Epithelial cell of prostate (primary cell): Measurements from ENCODE around the gene UQCR10.

Source experiments
- DNase-seq: peaks from one replicate; pipeline ENCODE4 v3.0.0-alpha.2; 2011; ENCODE audit warnings: low read depth, low spot score
- H3K27ac ChIP-seq: fragments of 450-650 bp; 2 replicates; pipeline ENCODE4 v1.5.1; 2017; ENCODE audit warnings: mild to moderate bottlenecking

The UQCR10 gene

DNA sequence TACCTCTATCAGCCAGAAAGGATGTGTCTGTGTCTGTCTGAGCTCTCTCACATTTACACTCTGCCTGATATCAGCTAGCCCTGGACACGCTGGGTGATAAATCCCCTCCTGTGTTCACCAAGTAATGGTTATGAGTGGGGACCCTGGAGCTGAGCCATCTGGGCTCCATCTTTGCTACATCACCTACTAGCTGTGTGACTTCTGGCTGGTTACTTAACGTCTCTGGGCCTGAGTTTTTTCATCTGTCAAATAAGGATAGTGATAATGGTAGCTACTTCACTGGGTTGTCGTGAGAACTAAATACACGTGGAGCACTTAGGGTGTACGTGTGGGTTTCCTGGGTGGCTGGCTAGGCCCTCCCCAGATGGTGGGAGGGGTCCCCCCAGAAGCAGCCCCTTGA, 22.9 kb downstream of the UQCR10 start:
- H3K27ac ChIP-seq: no peak overlapping the region

DNA sequence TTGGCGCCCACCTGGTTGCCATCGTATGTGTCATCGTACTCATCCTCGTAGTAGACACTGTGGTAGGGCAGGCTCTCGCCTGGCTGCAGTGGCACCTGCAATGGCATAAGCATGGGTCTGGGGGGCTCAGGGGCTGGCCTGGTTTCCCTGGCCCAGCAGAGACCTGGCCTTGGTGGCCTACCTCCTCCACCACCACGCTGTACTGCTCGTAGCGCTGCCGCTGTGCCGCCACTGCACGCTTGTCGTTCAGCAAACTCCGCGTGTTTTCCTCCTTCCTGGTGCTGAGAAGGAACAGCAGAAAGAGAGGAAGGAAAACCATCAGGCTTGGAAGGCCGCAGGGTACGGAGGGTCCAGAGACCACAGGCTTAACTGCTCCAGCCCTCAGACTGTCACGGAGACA, 26.2 kb downstream of the UQCR10 start:
- no peak for DNase-seq
- H3K27ac ChIP-seq: no peak overlapping the region

More for the DNA sequence above, 22.9 kb downstream of the UQCR10 start:
- no peak for DNase-seq

DNA sequence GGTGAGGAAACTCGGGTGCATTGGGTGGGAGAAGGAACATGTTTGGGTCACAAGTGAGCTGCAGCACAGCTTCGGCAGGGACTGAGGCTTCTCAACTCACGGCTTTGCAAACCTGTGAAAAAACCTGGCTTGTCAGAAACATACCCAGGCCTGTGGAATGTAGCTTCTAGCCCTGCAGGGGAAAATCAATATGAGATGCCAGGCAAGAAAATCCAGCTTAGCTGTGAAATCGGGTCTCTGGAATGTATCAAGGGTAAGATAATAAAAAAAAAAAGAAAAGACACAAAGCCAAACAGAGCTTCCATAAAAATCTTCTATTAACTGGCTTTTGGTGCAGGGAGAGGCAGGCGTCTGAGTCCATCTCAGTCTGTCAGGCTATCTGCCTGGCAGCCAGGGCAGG, 28.5 kb downstream of the UQCR10 start:
- H3K27ac ChIP-seq: no peak overlapping the region
- DNase-seq: no peak

GRCh38 chr22:29797351-29797750, 30.2 kb downstream of the UQCR10 start:
- H3K27ac ChIP-seq: no peak overlapping the region
- DNase-seq: no peak

DNA sequence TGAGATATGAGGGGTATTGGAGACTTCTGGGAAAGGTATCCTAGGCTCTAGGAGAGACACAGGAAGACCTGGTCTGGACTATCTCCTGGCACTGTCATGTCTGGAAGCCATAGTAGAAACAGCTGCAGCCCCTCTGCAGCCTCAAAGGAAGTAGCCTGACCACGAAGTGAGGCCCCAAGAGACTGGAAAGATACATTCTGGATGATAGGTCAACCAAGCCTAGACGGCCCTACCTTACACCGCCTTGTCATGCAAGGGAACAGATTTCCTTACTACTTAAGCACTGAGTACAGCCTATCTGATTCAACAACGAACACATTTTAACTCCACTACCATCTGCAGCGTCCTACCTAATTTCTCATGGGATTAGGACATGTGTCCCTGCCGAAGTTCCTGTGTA, 31.1 kb downstream of the UQCR10 start:
- DNase-seq: no peak
- peak overlapping the region; percentile 74 for H3K27ac ChIP-seq

DNA sequence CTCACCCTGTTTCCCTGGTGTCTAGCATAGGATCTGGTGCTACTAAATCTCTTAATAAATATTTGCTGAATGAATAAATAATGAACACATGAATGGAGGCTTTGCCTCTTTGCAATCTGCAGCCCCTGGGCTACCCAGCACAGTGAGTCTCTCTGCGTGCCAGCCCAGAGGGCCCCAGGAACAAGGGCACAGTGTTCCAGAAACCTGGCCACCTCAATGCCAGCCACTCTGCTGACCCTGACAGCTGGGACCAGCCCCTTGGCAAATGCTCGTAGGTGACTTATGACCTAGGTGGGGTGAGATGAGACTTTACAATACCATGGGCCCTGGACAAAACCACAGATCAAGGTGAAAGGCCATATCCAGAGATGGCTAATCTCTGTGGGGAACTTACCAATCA, 31.6 kb downstream of the UQCR10 start:
- peak overlapping the region; percentile 74 for H3K27ac ChIP-seq
- DNase-seq: no peak

DNA sequence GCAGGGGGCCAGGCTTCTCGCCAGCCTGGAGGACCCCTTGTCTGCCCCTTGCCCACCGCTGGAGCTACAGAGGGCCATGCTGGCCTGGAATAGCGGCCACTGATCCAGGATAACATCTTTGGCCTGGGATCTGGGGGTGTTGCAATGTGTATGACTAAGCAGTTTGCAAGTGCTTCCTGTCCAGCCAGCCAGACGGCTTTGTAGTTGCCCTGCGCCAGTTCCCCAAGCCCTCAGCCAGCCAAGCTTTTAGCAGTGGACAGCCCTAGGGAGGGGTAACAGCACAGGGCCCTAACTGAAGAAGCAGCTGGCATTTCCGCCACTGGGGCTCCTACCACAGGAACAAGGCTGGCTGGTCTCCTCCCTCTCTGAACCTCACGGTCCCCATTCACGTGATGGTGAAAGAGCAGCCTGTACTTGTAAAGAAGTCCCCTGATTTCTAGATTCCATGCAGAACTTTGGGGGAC, 32.1 kb downstream of the UQCR10 start:
- peak; percentile 68 for DNase-seq
- peak overlapping the region; percentile 74 for H3K27ac ChIP-seq

DNA sequence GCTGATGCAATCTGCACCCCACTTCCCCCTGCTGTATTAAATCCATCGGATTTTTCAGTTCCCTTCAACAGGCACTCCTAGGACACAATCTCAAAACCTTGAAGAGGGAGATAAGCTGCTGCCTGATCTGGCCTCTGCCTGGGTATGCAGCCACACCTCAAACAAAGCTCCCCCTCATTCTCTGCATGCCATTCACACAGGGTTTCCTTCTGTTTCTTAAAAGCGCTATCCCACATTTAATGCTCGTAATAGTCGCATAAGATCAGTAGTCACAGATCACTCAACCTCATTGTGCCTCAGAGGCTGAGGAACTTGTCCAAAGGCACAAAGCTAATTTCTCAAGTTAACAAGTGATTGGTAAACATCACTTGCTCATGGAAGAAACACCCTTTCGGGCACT, 34.0 kb downstream of the UQCR10 start:
- no peak for DNase-seq
- H3K27ac ChIP-seq: no peak overlapping the region

DNA sequence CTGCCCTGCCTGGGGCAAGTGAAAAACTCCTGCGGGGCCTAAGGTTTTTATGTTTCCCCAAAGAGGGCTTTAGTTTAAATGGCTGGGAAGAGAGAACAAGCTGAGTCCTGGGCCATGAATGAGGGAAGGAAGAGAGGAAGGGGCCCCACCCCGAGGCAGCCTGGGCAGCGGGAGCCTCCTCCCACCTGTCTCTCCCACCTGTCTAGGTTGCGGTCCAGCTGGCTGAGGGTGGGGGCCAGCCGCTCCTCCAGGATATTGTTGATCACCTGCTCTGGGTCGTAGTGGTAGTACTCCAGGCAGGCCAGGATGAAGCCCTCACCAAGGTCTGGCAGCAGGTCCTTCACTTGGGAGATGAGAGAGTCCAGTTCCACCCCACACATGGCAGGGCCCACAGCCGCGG, 34.6 kb downstream of the UQCR10 start:
- H3K27ac ChIP-seq: no peak overlapping the region

GRCh38 chr22:29803190-29803589, 36.0 kb downstream of the UQCR10 start:
- H3K27ac ChIP-seq: no peak overlapping the region
- no peak for DNase-seq

More for the DNA sequence above, 34.6 kb downstream of the UQCR10 start:
- DNase-seq: no peak

GRCh38 chr22:29804985-29805384, 37.8 kb downstream of the UQCR10 start:
- peak overlapping the region; percentile 9 for H3K27ac ChIP-seq

DNA sequence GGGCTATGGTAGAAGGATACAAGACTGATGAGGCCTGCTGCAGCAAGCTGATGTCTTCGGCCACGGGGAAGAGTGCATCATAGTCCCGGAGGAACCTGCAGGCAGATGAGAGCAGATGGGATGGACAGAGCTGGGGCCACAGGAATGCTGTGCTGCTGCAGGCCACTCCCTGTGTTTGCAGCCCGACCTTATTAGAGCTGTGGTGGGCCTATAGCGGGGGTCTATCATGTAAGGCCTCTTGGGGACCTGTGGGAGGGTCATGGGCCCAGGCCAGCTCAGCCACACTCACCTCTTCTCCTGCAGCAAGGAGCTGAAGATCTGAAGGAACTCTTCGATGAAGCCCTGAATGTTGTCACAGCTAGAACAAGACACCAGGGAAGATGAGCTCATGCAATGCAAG, 39.0 kb downstream of the UQCR10 start:
- no peak for DNase-seq
- no peak overlapping the region for H3K27ac ChIP-seq

More at GRCh38 chr22:29804985-29805384, 37.8 kb downstream of the UQCR10 start:
- DNase-seq: no peak

DNA sequence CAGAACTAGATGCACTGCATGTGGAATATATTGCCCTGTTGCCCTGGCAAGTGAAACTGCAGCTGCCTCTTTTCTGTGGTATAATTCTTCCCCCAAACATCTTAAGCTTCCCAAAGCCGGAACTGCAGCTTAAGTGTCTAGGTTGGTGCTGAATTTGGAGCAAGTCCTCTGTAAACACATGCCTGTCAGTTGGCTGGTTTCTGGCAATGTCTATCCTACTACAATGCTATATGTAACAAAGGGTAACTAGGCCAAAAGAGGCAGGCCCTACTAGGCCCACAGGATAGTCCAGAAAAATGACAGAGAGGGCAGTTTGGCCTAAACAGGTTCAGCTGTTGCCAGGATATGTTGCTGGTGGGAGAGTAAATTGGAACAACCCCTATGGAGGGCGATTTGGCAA, 43.0 kb downstream of the UQCR10 start:
- no peak for DNase-seq
- no peak overlapping the region for H3K27ac ChIP-seq

DNA sequence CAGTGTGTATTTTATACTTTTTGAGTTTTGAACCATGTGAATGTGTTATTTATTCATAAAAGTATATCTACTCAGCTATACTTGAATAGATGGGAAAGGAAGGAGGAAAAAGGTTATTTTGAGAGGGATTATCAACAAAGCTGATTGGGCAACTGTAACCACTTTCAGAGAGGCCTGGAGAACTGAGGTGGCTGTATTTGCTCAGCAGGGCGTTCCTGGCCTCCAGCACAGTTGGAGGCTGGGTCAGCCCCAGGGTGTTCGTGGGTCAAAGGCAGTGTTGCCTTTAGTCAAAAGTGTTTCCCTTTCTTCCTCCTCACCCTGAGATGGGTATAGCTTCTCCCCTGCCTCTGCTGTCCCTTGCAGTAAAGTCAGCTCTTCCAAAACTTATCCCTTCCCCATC, 44.2 kb downstream of the UQCR10 start:
- no peak overlapping the region for H3K27ac ChIP-seq
- DNase-seq: no peak

GRCh38 chr22:29813126-29813525, 46.0 kb downstream of the UQCR10 start:
- no peak for DNase-seq

DNA sequence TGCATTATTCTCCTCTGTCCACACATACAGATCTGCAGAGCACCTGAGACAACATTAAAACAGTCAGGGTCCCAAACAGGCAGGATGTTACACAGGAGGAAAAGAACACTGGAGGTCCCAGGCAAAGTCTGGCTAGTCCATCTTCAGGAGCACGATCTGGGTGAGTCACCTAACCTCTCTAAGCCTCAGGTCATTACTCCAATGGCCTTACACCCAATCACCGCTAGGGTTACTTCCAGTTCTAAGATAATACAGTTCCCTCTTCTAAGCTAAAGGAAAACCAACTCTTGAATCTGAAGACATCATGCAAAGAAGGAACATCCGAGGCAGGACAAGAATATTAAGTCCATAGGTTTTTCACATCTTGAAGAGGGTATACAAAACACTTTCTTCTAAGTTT, 46.4 kb downstream of the UQCR10 start:
- no peak overlapping the region for H3K27ac ChIP-seq
- DNase-seq: no peak

More at GRCh38 chr22:29813126-29813525, 46.0 kb downstream of the UQCR10 start:
- no peak overlapping the region for H3K27ac ChIP-seq

DNA sequence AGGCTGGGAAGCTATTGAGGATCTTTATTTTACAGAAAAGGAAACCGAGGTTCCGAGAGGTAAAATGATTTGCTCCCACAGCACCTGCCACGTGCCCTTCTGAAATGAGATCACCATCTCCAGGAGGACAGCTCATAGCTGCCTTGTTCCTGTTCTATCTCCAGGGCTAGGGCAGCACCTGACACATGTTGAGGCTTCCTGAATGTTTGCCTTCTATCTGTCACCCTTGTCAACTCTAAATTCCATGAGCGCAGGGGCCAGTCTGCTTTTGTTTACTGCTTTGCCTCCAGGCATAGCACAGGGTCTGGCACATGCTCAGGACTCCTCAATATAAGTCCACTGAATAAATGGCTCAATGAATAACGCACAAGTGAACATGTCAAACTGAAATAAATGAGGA, 46.8 kb downstream of the UQCR10 start:
- H3K27ac ChIP-seq: peak overlapping the region; percentile 17
- DNase-seq: no peak

GRCh38 chr22:29815580-29815979, 48.4 kb downstream of the UQCR10 start:
- H3K27ac ChIP-seq: peak overlapping the region; percentile 78
- no peak for DNase-seq

- no peak for DNase-seq
- H3K27ac ChIP-seq: peak overlapping the region; percentile 78
Measured at GRCh38 chr22:29816128-29816527, 49.0 kb downstream of the UQCR10 start.

DNA sequence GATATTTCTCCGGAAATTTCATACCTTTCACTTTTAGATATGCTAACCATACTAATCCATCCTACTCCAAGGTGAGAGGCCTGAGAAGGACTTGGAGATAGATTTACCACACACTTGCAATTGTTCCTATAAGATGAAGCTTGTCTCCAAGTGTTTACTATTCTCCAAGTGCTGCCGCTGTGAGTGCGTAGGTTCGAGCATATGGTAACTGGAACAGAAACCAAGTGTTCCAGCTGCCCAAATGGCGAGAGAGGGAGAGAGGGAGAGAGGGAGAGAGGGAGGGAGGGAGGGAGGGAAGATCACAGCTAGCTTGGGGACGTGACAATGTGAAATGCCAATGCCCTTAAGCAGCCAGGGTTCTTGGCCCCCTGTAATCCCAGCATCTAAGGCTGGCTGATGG, 49.4 kb downstream of the UQCR10 start:
- DNase-seq: no peak
- peak overlapping the region; percentile 78 for H3K27ac ChIP-seq

DNA sequence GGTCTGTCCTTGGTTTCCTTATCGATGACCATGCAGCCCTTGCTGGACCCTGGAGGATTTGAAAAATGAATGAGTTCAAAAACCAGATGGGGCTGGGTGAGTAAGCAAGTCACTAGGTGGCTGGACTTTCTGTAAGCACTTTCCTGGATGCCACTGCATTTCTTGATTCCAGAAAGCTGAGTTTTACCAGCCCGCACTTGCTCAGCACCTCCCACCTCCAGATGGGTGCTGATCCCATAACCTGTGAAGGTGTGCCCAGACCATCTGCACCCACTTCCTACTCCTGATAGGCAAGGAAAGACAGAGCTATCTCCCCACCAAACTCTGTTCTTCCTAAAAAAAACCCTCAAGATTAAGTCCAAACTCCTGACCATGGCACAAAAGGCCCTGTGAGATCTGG, 49.8 kb downstream of the UQCR10 start:
- H3K27ac ChIP-seq: peak overlapping the region; percentile 78
- no peak for DNase-seq

DNA sequence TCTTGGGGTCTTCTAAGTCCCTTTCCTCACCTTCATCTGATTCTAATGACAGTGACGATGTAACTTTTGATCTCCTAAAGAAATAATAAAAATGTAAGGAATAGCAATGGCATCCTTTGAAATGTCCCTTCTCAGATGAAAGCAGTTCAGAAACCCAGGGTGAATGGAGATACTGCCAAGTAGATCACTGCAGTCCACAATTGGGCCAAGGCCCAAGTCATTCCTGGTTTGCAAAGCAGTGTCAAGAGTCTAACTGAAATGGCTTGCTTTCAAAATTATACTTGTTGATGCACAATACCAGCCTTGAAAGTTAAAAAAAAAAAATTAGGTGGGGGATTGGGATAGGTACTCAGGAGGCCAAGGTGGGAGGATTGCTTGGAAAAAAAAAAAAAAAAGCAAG, 50.6 kb downstream of the UQCR10 start:
- no peak for DNase-seq
- H3K27ac ChIP-seq: peak overlapping the region; percentile 78

DNA sequence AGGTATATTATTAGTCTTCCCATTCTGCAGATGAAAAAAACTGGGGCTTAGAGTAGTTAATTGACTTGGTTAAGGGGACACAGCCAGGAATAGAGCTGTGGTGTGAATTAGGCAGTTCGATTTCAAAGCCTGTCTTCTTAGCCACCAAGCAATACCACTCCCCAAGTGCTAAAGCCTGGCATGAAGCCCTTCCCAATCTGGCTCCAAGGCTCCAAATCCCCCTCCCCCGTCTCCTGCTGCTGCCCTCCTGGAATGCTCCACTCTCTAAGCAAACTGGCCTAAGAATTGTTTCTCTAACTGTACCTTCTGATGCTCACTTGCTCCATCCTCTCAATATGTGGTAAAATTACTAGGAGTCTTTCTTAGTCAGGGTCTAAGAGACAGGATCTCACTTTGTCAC, 52.3 kb downstream of the UQCR10 start:
- no peak for DNase-seq
- no peak overlapping the region for H3K27ac ChIP-seq
